A204.1 (cell line): ENCODE data around the gene ZFYVE28.
A peak's percentile ranks its signal among the peaks of the same experiment; 100 is the strongest.

Experiments
- FAIRE-seq: peaks from 2 replicates; lab custom pipeline; 2012; peaks lifted over from hg19 to GRCh38; lab: Jason Lieb, UNC

ZFYVE28 gene

GRCh38 chr4:2270341-2271165, 147.9 kb downstream of the ZFYVE28 start:
- no peak for FAIRE-seq

- no peak for FAIRE-seq
These were observed 148.8 kb downstream of the ZFYVE28 start for GRCh38 chr4:2269618-2270163.

- FAIRE-seq, result no peak
These were observed 149.3 kb downstream of the ZFYVE28 start for GRCh38 chr4:2269206-2269531.

GRCh38 chr4:2268357-2269205, 149.9 kb downstream of the ZFYVE28 start:
- no peak for FAIRE-seq

GRCh38 chr4:2267841-2268240, 150.6 kb downstream of the ZFYVE28 start:
- FAIRE-seq, result no peak

- no peak for FAIRE-seq
These were observed 151.1 kb downstream of the ZFYVE28 start for GRCh38 chr4:2267320-2267811.

- FAIRE-seq, result no peak
These were observed 151.6 kb downstream of the ZFYVE28 start for GRCh38 chr4:2266821-2267220.

- FAIRE-seq, result no peak
These were observed 152.3 kb downstream of the ZFYVE28 start for GRCh38 chr4:2266181-2266580.

- no peak for FAIRE-seq
These were observed 153.0 kb downstream of the ZFYVE28 start for GRCh38 chr4:2265113-2266110.

GRCh38 chr4:2264481-2265041, 153.9 kb downstream of the ZFYVE28 start:
- FAIRE-seq, result no peak

- FAIRE-seq, result no peak
These were observed 154.5 kb downstream of the ZFYVE28 start for GRCh38 chr4:2263926-2264321.

- no peak for FAIRE-seq
These were observed 155.5 kb downstream of the ZFYVE28 start for GRCh38 chr4:2262944-2263250.

GRCh38 chr4:2262145-2262943, 156.1 kb downstream of the ZFYVE28 start:
- peak; percentile 81 for FAIRE-seq

GRCh38 chr4:2261853-2262144, 156.6 kb downstream of the ZFYVE28 start, which contains the start of gene MXD4:
TSS of gene MXD4 (minus strand) at chr4:2262109. CDS start at chr4:2261980, 129 bp downstream.
- no peak for FAIRE-seq

- no peak for FAIRE-seq
These were observed 157.2 kb downstream of the ZFYVE28 start for GRCh38 chr4:2261110-2261852.

- no peak for FAIRE-seq
These were observed 157.9 kb downstream of the ZFYVE28 start for GRCh38 chr4:2260344-2261109.

GRCh38 chr4:2259541-2260343, 158.7 kb downstream of the ZFYVE28 start:
- FAIRE-seq, result no peak

- no peak for FAIRE-seq
These were observed 159.4 kb downstream of the ZFYVE28 start for GRCh38 chr4:2259036-2259540.
